GM23338 (cell line): ENCODE data around the gene DPF3. TPM values are rescaled to one million over a fixed set of nuclear protein-coding genes. Genes with fewer than 3 reads are reported as not detected.

Experiments
- ATAC-seq: fragments of 200-7000 bp; cut with Tn5 transposase; 3 replicates; pipeline ENCODE4 v1.9.1; 2020
- DNase-seq: peaks from one replicate; pipeline ENCODE4 v3.0.0-alpha.2; 2015; ENCODE audit warnings: low spot score
- H2AFZ ChIP-seq: fragments of 200-600 bp; sonication (generic); 2 replicates; pipeline ENCODE4 v1.8.0; 2016; ENCODE audit warnings: antibody characterized with exemption, mild to moderate bottlenecking, moderate library complexity
- H3F3A ChIP-seq: fragments of 200-600 bp; sonication (generic); replicated peaks from 2 replicates; pipeline ENCODE4 v1.8.0; 2017; ENCODE audit warnings: antibody characterized with exemption, mixed run types, low read depth
- H3K27ac ChIP-seq: fragments of 200-600 bp; sonication (generic); 2 replicates; pipeline ENCODE4 v1.6.1; 2016; ENCODE audit warnings: low read depth
- H3K27me3 ChIP-seq: fragments of 200-600 bp; sonication (generic); 2 replicates; pipeline ENCODE4 v1.8.0; 2016; ENCODE audit warnings: mild to moderate bottlenecking, mixed run types, moderate library complexity; ENCODE audit not compliant: insufficient read depth
- H3K36me3 ChIP-seq: fragments of 200-600 bp; sonication (generic); 2 replicates; pipeline ENCODE4 v1.8.0; 2016; ENCODE audit warnings: mild to moderate bottlenecking; ENCODE audit not compliant: insufficient read depth
- H3K4me1 ChIP-seq: fragments of 200-600 bp; sonication (generic); 2 replicates; pipeline ENCODE4 v1.8.0; 2016; ENCODE audit warnings: mild to moderate bottlenecking, moderate library complexity; ENCODE audit not compliant: insufficient read depth
- H3K4me2 ChIP-seq: fragments of 200-600 bp; sonication (generic); 2 replicates; pipeline ENCODE4 v1.7.1; 2017; ENCODE audit warnings: mixed run types
- H3K4me3 ChIP-seq: fragments of 200-600 bp; sonication (generic); 2 replicates; pipeline ENCODE4 v1.6.1; 2016; ENCODE audit warnings: mixed run types
- H3K79me2 ChIP-seq: fragments of 200-600 bp; sonication (generic); replicated peaks from 2 replicates; pipeline ENCODE4 v1.8.0; 2017; ENCODE audit warnings: mild to moderate bottlenecking; ENCODE audit not compliant: insufficient read depth
- H3K9me2 ChIP-seq: fragments of 200-600 bp; sonication (generic); 2 replicates; pipeline ENCODE4 v1.8.0; 2017; ENCODE audit not compliant: insufficient read depth
- H4K20me1 ChIP-seq: fragments of 200-600 bp; sonication (generic); replicated peaks from 2 replicates; pipeline ENCODE4 v1.8.0; 2017; ENCODE audit warnings: mild to moderate bottlenecking; ENCODE audit not compliant: insufficient read depth
- H3K27ac Mint-ChIP-seq: 2 replicates; pipeline ENCODE4 v1.8.0; 2020; ENCODE audit warnings: inconsistent platforms, mild to moderate bottlenecking, moderate library complexity, mixed read lengths
- H3K27me3 Mint-ChIP-seq: 3 replicates; pipeline ENCODE4 v1.8.0; 2022; ENCODE audit warnings: low read depth, mild to moderate bottlenecking, moderate library complexity, mixed read lengths, inconsistent platforms; ENCODE audit not compliant: insufficient read depth, poor library complexity
- H3K36me3 Mint-ChIP-seq: 3 replicates; pipeline ENCODE4 v1.8.0; 2021; ENCODE audit warnings: low read depth, mild to moderate bottlenecking, inconsistent platforms, moderate library complexity, mixed read lengths
- H3K4me1 Mint-ChIP-seq: 3 replicates; pipeline ENCODE4 v1.8.0; 2020; ENCODE audit warnings: mild to moderate bottlenecking, inconsistent platforms, mixed read lengths
- H3K4me3 Mint-ChIP-seq: 3 replicates; pipeline ENCODE4 v1.8.0; 2021; ENCODE audit warnings: moderate library complexity, mild to moderate bottlenecking, inconsistent platforms, mixed read lengths
- H3K9me3 Mint-ChIP-seq: 3 replicates; pipeline ENCODE4 v1.8.0; 2020; ENCODE audit warnings: moderate library complexity, mild to moderate bottlenecking, inconsistent platforms, mixed read lengths
- EZH2 ChIP-seq: fragments of 200-600 bp; sonication (generic); IDR thresholded peaks from one replicate; pipeline ENCODE4 v1.8.0; 2017; ENCODE audit warnings: antibody characterized with exemption, mild to moderate bottlenecking, low read depth; ENCODE audit not compliant: unreplicated experiment
- EZH2phosphoT487 ChIP-seq: fragments of 200-600 bp; sonication (generic); IDR thresholded peaks from one replicate; pipeline ENCODE4 v1.8.1; 2018; ENCODE audit warnings: antibody characterized with exemption; ENCODE audit not compliant: unreplicated experiment
- JUNB ChIP-seq: IDR thresholded peaks from one replicate; pipeline ENCODE4 v1.6.1; 2016; ENCODE audit warnings: antibody characterized with exemption; ENCODE audit not compliant: unreplicated experiment
- POLR2AphosphoS5 ChIP-seq: IDR thresholded peaks from 2 replicates; pipeline ENCODE4 v1.6.1; 2016; ENCODE audit warnings: antibody characterized with exemption, low read depth
- REST ChIP-seq: IDR thresholded peaks from one replicate; pipeline ENCODE4 v1.6.1; 2018; ENCODE audit warnings: antibody characterized with exemption; ENCODE audit not compliant: unreplicated experiment
- STAT1 ChIP-seq: IDR thresholded peaks from one replicate; pipeline ENCODE4 v1.6.1; 2016; ENCODE audit warnings: antibody characterized with exemption; ENCODE audit not compliant: unreplicated experiment
- ZNF462 ChIP-seq: fragments of 250-450 bp; sonication (Bioruptor Pico); IDR thresholded peaks from 2 replicates; pipeline ENCODE4 v1.5.0; 2020; ENCODE audit warnings: mild to moderate bottlenecking, moderate library complexity
- polyA plus RNA-seq: library from polyadenylated mRNA; unstranded; fragments of >200 nt; fragmentation: Nextera tagmentation; extraction: Ambion mirVana; gene quantifications from 2 replicates; pipeline ENCODE4 v1.2.1, GENCODE V29; 2016
- total RNA-seq: library from RNA; depleted of rRNA; stranded (reverse); fragments of >200 nt; shearing (Covaris generic); gene quantifications from 2 replicates; pipeline ENCODE4 v1.2.3, GENCODE V29; 2014
- TF ChIP-seq, protein P1 (sequence below), 2 experiments: fragments of 200-600 bp in 1 of 2; sonication (generic) in 1 of 2; conservative IDR thresholded peaks; 2 replicates each; pipeline versions ENCODE4 v1.5.1 to v1.6.1; 2016 to 2017; ENCODE audit warnings: antibody characterized with exemption in 2 of 2, low read depth in 2 of 2, mild to moderate bottlenecking in 2 of 2, moderate library complexity in 1 of 2

Gene DPF3
- total and polyA plus RNA-seq, 2 experiments from 2014 or later, result 0.18 to 1.0 TPM

- TF ChIP-seq REST, result no peak
Measured at GRCh38 chr14:72701237-72701565, 192.7 kb downstream of the DPF3 start (continued).

DNA sequence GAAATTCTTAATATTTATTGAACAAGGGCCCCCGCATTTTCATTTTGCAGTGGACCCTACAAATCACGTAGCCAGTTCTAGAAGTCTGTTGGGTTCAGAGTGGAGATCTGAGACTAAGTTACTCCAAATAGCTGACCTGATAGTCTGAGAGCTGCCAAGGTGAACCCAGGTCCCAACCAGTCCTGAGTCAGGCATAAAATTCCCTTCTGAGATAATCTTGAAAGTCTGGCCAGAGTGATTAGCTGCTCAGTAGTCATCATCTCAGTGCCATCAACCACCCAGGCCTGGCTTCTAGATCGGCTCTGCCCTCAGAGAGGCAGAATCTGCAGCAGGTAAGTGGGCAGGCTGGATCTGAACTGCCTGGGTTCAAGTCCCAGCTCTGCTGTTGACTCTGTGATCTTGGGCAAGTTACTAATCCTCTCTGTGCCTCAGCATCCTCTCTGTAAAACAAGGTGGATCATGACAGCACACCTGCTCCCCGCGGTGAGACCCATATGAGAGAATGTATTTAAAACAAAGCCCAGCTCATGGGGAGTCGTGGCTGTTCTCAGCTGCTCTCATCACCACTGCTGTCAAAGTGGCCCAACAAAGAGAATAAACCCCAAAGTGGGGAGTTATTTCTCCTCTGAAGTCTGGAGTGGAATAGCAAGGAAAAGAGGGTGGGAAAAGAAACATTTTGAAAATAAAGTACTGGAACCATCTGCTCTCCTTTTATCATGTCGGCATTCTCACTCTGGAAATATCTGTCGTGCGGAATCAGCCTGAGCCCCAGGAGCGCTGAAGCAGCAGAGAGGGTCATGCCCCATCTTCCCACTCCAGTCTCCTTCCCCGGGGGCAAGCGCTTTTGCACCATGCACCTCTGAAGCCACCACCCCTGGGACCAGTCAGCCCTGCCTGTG, 193.3 kb downstream of the DPF3 start:
- Histone ChIP-seq H3K79me2 (no peaks in the 10 kb centered on the region), H2AFZ (no peak overlapping the region), H3F3A (no peaks in the 10 kb centered on the region), H3K9me2 (no peaks in the 10 kb centered on the region), H3K4me1 (no peaks in the 10 kb centered on the region; the same call in 1 of the 2 replicates), H3K27me3 (no peaks in the 10 kb centered on the region), H4K20me1 (no peaks in the 10 kb centered on the region), H3K36me3 (no peaks in the 10 kb centered on the region), H3K4me3 (no peak overlapping the region), H3K4me2 (no peak overlapping the region), H3K27ac (no peak overlapping the region)
- TF ChIP-seq EZH2phosphoT487 (no peak), POLR2AphosphoS5 (no peak), EZH2 (no peak), REST (no peak), STAT1 (no peak), JUNB (no peak), ZNF462 (CRISPR knock-in tag) (no peak)
- TF ChIP-seq, protein P1, sequence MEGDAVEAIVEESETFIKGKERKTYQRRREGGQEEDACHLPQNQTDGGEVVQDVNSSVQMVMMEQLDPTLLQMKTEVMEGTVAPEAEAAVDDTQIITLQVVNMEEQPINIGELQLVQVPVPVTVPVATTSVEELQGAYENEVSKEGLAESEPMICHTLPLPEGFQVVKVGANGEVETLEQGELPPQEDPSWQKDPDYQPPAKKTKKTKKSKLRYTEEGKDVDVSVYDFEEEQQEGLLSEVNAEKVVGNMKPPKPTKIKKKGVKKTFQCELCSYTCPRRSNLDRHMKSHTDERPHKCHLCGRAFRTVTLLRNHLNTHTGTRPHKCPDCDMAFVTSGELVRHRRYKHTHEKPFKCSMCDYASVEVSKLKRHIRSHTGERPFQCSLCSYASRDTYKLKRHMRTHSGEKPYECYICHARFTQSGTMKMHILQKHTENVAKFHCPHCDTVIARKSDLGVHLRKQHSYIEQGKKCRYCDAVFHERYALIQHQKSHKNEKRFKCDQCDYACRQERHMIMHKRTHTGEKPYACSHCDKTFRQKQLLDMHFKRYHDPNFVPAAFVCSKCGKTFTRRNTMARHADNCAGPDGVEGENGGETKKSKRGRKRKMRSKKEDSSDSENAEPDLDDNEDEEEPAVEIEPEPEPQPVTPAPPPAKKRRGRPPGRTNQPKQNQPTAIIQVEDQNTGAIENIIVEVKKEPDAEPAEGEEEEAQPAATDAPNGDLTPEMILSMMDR (conservative IDR thresholded peaks at IDR 0.05; ENCODE audit: low read depth in 2 of 2), result no peak
- Mint-ChIP-seq H3K4me3 (no peak overlapping the region), H3K36me3 (no peaks in the 10 kb centered on the region), H3K27ac (no peak overlapping the region), H3K4me1 (peaks cover 33% of the 10 kb centered on the region), H3K9me3 (peaks cover 3% of the 10 kb centered on the region; the same call in 2 of the 3 replicates), H3K27me3 (peaks cover 5% of the 10 kb centered on the region)
- DNase-seq, result no peak
- peak; percentile 80 for ATAC-seq
